Measurements from ENCODE around the gene RNASE4. TPM values are rescaled to one million over a fixed set of nuclear protein-coding genes. Genes with fewer than 3 reads are reported as not detected.
A peak's percentile ranks its signal among the peaks of the same experiment; 100 is the strongest.

The RNASE4 gene
- total and polyA plus RNA-seq, 10 of the 15 experiments (the other 5 are each of a cell fraction or from before 2014, with no cell fraction given): 0.87 to 2.6 (median 1.3) TPM

DNA sequence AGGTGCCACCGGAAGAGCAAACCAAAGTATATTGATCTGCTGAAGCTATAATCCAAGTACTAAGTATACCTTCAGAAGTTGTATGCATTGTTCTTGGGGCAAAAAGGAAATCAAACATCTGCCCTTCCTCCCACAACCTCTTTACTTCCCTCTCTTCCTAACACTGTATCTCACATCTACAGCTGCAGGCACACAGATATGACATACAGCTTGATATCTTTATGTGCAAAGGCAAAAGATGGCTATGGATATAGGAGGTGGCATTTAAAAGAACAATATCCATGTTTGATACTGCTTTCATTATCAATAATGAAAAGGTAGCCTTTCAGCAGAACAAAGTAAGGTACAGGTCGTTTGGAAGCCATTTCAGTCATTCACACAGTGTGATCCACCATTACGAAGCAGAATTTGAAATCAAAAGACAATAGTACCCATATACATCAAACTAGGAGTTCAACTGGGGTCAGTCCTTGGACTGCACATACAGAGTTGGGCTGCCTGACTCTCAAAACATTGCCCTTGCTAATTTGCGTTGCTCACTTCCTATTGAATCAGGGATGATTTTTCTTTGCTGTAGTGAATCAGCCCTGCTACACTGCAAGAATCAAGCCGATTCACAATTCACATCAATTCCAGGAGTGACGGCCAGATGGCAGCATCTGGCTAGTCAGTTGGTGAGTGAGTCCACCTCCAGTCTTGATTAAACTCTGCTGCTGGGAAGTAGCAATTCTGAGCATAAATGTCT lies 13.1 kb downstream of the RNASE4 start (continued):
- TF ChIP-seq, protein P1, sequence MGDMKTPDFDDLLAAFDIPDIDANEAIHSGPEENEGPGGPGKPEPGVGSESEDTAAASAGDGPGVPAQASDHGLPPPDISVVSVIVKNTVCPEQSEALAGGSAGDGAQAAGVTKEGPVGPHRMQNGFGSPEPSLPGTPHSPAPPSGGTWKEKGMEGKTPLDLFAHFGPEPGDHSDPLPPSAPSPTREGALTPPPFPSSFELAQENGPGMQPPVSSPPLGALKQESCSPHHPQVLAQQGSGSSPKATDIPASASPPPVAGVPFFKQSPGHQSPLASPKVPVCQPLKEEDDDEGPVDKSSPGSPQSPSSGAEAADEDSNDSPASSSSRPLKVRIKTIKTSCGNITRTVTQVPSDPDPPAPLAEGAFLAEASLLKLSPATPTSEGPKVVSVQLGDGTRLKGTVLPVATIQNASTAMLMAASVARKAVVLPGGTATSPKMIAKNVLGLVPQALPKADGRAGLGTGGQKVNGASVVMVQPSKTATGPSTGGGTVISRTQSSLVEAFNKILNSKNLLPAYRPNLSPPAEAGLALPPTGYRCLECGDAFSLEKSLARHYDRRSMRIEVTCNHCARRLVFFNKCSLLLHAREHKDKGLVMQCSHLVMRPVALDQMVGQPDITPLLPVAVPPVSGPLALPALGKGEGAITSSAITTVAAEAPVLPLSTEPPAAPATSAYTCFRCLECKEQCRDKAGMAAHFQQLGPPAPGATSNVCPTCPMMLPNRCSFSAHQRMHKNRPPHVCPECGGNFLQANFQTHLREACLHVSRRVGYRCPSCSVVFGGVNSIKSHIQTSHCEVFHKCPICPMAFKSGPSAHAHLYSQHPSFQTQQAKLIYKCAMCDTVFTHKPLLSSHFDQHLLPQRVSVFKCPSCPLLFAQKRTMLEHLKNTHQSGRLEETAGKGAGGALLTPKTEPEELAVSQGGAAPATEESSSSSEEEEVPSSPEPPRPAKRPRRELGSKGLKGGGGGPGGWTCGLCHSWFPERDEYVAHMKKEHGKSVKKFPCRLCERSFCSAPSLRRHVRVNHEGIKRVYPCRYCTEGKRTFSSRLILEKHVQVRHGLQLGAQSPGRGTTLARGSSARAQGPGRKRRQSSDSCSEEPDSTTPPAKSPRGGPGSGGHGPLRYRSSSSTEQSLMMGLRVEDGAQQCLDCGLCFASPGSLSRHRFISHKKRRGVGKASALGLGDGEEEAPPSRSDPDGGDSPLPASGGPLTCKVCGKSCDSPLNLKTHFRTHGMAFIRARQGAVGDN (IDR thresholded peaks at IDR 0.05): no peak
- no peak for TF ChIP-seq NFYB (IDR thresholded peaks at IDR 0.05; ENCODE audit: insufficient read depth, low read depth, low read length)
- no peak for TF ChIP-seq TARDBP (IDR thresholded peaks at IDR 0.05; ENCODE audit: borderline replicate concordance)
- TF ChIP-seq RAD21 (IDR thresholded peaks at IDR 0.05; ENCODE audit: insufficient read depth, low read depth, low read length): peak; percentile 97
- peak; percentile 98 for TF ChIP-seq SMC3 (IDR thresholded peaks at IDR 0.05; ENCODE audit: borderline replicate concordance, low read length)
- TF ChIP-seq WRNIP1 (IDR thresholded peaks at IDR 0.05; ENCODE audit: borderline replicate concordance, low read depth, low read length): no peak
- TF ChIP-seq, protein P2, sequence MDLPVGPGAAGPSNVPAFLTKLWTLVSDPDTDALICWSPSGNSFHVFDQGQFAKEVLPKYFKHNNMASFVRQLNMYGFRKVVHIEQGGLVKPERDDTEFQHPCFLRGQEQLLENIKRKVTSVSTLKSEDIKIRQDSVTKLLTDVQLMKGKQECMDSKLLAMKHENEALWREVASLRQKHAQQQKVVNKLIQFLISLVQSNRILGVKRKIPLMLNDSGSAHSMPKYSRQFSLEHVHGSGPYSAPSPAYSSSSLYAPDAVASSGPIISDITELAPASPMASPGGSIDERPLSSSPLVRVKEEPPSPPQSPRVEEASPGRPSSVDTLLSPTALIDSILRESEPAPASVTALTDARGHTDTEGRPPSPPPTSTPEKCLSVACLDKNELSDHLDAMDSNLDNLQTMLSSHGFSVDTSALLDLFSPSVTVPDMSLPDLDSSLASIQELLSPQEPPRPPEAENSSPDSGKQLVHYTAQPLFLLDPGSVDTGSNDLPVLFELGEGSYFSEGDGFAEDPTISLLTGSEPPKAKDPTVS (IDR thresholded peaks at IDR 0.05; ENCODE audit: low read depth, low read length): no peak
- TF ChIP-seq STAT3 (IDR thresholded peaks at IDR 0.05; ENCODE audit: low read depth, low read length): no peak

All from GM12878 (cell line).